Measurements from ENCODE around the gene SSRP1. TPM values are rescaled to one million over a fixed set of nuclear protein-coding genes. Genes with fewer than 3 reads are reported as not detected.

SSRP1 gene
- total RNA-seq, 1 experiment from 2014 or later = 290 TPM

- no peak for DNase-seq
- Histone ChIP-seq H3K4me3 (no peak overlapping the region), H3K4me1 (replicated peaks; ENCODE audit: insufficient read depth) (peaks cover 30% of the 10 kb centered on the region), H3K79me2 (ENCODE audit: low read depth) (peaks cover 33% of the 10 kb centered on the region), H3K27me3 (ENCODE audit: insufficient read depth, low read depth) (no peaks in the 10 kb centered on the region), H2AFZ (no peak overlapping the region), H3K9me2 (ENCODE audit: insufficient read depth) (no peaks in the 10 kb centered on the region), H3K9me3 (ENCODE audit: insufficient read depth, low read depth) (no peaks in the 10 kb centered on the region), H3K4me2 (no peak overlapping the region), H4K20me1 (ENCODE audit: insufficient read depth) (peaks cover 61% of the 10 kb centered on the region), H3K36me3 (ENCODE audit: low read depth) (peaks cover 51% of the 10 kb centered on the region), H3F3A (ENCODE audit: insufficient read depth, low read depth) (peaks cover 29% of the 10 kb centered on the region), H3K27ac (no peak overlapping the region)
- ChIA-PET POLR2A (ENCODE audit: unreplicated experiment) (no interaction called here), CTCF (no interaction called here)
- TF ChIP-seq EZH2 (IDR thresholded peaks at IDR 0.05; ENCODE audit: low read depth) (no peak), CTCF (conservative IDR thresholded peaks at IDR 0.05) (no peak)
- BruUV-seq (replicated peaks) = no TSS peak
- intact Hi-C loops (cut with micrococcal nuclease; ENCODE audit: unreplicated experiment) = no loop called here
These were observed 21.3 kb downstream of the SSRP1 start for GRCh38 chr11:57314221-57314973.

GRCh38 chr11:57313788-57314135 lies 21.9 kb downstream of the SSRP1 start:
- H3K9me3 ChIP-seq (ENCODE audit: insufficient read depth, low read depth) = no peaks in the 10 kb centered on the region
- no peak overlapping the region for H2AFZ ChIP-seq
- CTCF ChIA-PET = no interaction called here
- peaks cover 35% of the 10 kb centered on the region for H3K79me2 ChIP-seq (ENCODE audit: low read depth)
- H3K27ac ChIP-seq = no peak overlapping the region
- no peak for DNase-seq
- peaks cover 30% of the 10 kb centered on the region for H3F3A ChIP-seq (ENCODE audit: insufficient read depth, low read depth)
- H4K20me1 ChIP-seq (ENCODE audit: insufficient read depth) = peaks cover 56% of the 10 kb centered on the region
- BruUV-seq (replicated peaks) = no TSS peak
- peaks cover 46% of the 10 kb centered on the region for H3K36me3 ChIP-seq (ENCODE audit: low read depth)
- peaks cover 36% of the 10 kb centered on the region for H3K4me1 ChIP-seq (replicated peaks; ENCODE audit: insufficient read depth)
- no peak overlapping the region for H3K4me2 ChIP-seq
- H3K27me3 ChIP-seq (ENCODE audit: insufficient read depth, low read depth) = no peaks in the 10 kb centered on the region
- no peak overlapping the region for H3K4me3 ChIP-seq
- no peaks in the 10 kb centered on the region for H3K9me2 ChIP-seq (ENCODE audit: insufficient read depth)
- intact Hi-C loops (cut with micrococcal nuclease; ENCODE audit: unreplicated experiment) = no loop called here
- POLR2A ChIA-PET (ENCODE audit: unreplicated experiment) = no interaction called here
- no peak for TF ChIP-seq EZH2 (IDR thresholded peaks at IDR 0.05; ENCODE audit: low read depth)
- TF ChIP-seq CTCF (conservative IDR thresholded peaks at IDR 0.05) = no peak

- DNase-seq = no peak
- peaks cover 41% of the 10 kb centered on the region for H3K36me3 ChIP-seq (ENCODE audit: low read depth)
- peaks cover 33% of the 10 kb centered on the region for H3K79me2 ChIP-seq (ENCODE audit: low read depth)
- H3K4me2 ChIP-seq = no peak overlapping the region
- no peak overlapping the region for H3K4me3 ChIP-seq
- ChIA-PET CTCF (interaction anchor here (2.3 kb wide), 1 partner anchor 9 kb away, joined by 15 read pairs; no protein-coding TSS in a partner anchor), POLR2A (ENCODE audit: unreplicated experiment) (no interaction called here)
- BruUV-seq (replicated peaks) = no TSS peak
- no peak overlapping the region for H2AFZ ChIP-seq
- no peaks in the 10 kb centered on the region for H3K27me3 ChIP-seq (ENCODE audit: insufficient read depth, low read depth)
- no peak overlapping the region for H3K27ac ChIP-seq
- no peaks in the 10 kb centered on the region for H3K9me3 ChIP-seq (ENCODE audit: insufficient read depth, low read depth)
- H4K20me1 ChIP-seq (ENCODE audit: insufficient read depth) = peaks cover 52% of the 10 kb centered on the region
- intact Hi-C loops (cut with micrococcal nuclease; ENCODE audit: unreplicated experiment) = no loop called here
- TF ChIP-seq EZH2 (IDR thresholded peaks at IDR 0.05; ENCODE audit: low read depth) (no peak), CTCF (conservative IDR thresholded peaks at IDR 0.05) (no peak)
- H3K4me1 ChIP-seq (replicated peaks; ENCODE audit: insufficient read depth) = peaks cover 42% of the 10 kb centered on the region
- H3F3A ChIP-seq (ENCODE audit: insufficient read depth, low read depth) = peaks cover 35% of the 10 kb centered on the region
- H3K9me2 ChIP-seq (ENCODE audit: insufficient read depth) = no peaks in the 10 kb centered on the region
These were observed 22.5 kb downstream of the SSRP1 start for GRCh38 chr11:57313071-57313787.
